Transverse colon (tissue), 4 donors: ENCODE data around the gene MIGA1. TPM values are rescaled to one million over a fixed set of nuclear protein-coding genes. Genes with fewer than 3 reads are reported as not detected.

Experiments
- DNase-seq: peaks from one replicate; pipeline ENCODE4 v3.0.0-alpha.2; 2019
- H3K27ac ChIP-seq, 4 donors: fragments of 200-600 bp; sonication (generic); 2 replicates each; pipeline ENCODE4 v1.5.1; 2016 to 2018; ENCODE audit warnings: inconsistent platforms in 4 of 4
- H3K27me3 ChIP-seq: fragments of 200-600 bp; sonication (generic); 2 replicates; pipeline ENCODE4 v1.5.1; 2017; ENCODE audit warnings: inconsistent platforms
- H3K36me3 ChIP-seq, 4 donors: fragments of 200-600 bp; sonication (generic); 2 replicates each; pipeline ENCODE4 v1.5.1; 2017 to 2019; ENCODE audit warnings: inconsistent platforms in 4 of 4
- H3K4me1 ChIP-seq, 4 donors: fragments of 200-600 bp; sonication (generic); 2 replicates each; pipeline ENCODE4 v1.5.1; 2017 to 2020; ENCODE audit warnings: inconsistent platforms in 4 of 4
- H3K4me3 ChIP-seq, 4 donors: fragments of 200-600 bp; sonication (generic); 1 replicate in 1 of 4; 2 replicates in 3 of 4; pipeline versions ENCODE4 v1.5.1 to v1.6.1; 2017 to 2019; ENCODE audit warnings: inconsistent platforms in 4 of 4
- H3K9me3 ChIP-seq, 2 donors: fragments of 200-600 bp; sonication (generic); 2 replicates each; pipeline ENCODE4 v1.5.1; 2017 to 2019; ENCODE audit warnings: inconsistent platforms in 2 of 2
- EP300 ChIP-seq: sonication (generic); formaldehyde crosslinking; IDR thresholded peaks from one replicate; pipeline ENCODE4 v1.6.1; 2017; ENCODE audit warnings: antibody characterized with exemption, low read depth
- POLR2A ChIP-seq: fragments of 450-650 bp; IDR thresholded peaks from one replicate; pipeline ENCODE4 v1.6.1; 2016; ENCODE audit warnings: antibody characterized with exemption, mild to moderate bottlenecking, moderate library complexity
- POLR2AphosphoS5 ChIP-seq, 3 donors: sonication (generic); formaldehyde crosslinking; IDR thresholded peaks; one replicate each; pipeline ENCODE4 v1.6.1; 2016; ENCODE audit warnings: antibody characterized with exemption in 3 of 3
- WGBS, 2 donors: methylation state at CpG; one replicate each; pipeline ENCODE4 v1.1.5; 2018; ENCODE audit warnings: low coverage in 1 of 2; 5-methylcytosine and 5-hydroxymethylcytosine counted together
- in situ Hi-C, 4 donors: fragments of 200-750 bp; cut with MboI; loops; one replicate each; pipeline versions ENCODE4 v1.15.0 to v1.15.1; 2017; ENCODE audit warnings: low sequenced_read_pairs in 3 of 4, low pct_ligation_motif_present in 1 of 4, low pct_unique_long_range_greater_than_20kb in 1 of 4
- intact Hi-C: fragments of 100-400 bp; cut with DNase I; formaldehyde crosslinking; loops from one replicate; pipeline ENCODE4 v1.15.1; 2023; ENCODE audit warnings: low total_unique reads
- total RNA-seq, 4 donors: library from RNA; depleted of rRNA; stranded (reverse); fragments of >200 nt; gene quantifications; one replicate each; pipeline ENCODE4 v1.1.0, GENCODE V29; 2016
- TF ChIP-seq, protein P1 (sequence below), 5 experiments: fragments of 200-600 bp in 3 of 5; fragments of 450-650 bp in 2 of 5; sonication (generic) in 3 of 5; IDR thresholded peaks; 1 replicate in 2 of 5; 2 replicates in 3 of 5; pipeline ENCODE4 v1.5.1; 2016 to 2017; ENCODE audit warnings: antibody characterized with exemption in 5 of 5, inconsistent platforms in 3 of 5, mild to moderate bottlenecking in 2 of 5, moderate library complexity in 1 of 5

The MIGA1 gene
- total RNA-seq, 4 donors from 2014 or later = 8.2 to 19.1 (median 18.0) TPM

GRCh38 chr1:77832901-77833300 is 53.5 kb downstream of the MIGA1 start:
- no peak for TF ChIP-seq POLR2A
- TF ChIP-seq, protein P1, sequence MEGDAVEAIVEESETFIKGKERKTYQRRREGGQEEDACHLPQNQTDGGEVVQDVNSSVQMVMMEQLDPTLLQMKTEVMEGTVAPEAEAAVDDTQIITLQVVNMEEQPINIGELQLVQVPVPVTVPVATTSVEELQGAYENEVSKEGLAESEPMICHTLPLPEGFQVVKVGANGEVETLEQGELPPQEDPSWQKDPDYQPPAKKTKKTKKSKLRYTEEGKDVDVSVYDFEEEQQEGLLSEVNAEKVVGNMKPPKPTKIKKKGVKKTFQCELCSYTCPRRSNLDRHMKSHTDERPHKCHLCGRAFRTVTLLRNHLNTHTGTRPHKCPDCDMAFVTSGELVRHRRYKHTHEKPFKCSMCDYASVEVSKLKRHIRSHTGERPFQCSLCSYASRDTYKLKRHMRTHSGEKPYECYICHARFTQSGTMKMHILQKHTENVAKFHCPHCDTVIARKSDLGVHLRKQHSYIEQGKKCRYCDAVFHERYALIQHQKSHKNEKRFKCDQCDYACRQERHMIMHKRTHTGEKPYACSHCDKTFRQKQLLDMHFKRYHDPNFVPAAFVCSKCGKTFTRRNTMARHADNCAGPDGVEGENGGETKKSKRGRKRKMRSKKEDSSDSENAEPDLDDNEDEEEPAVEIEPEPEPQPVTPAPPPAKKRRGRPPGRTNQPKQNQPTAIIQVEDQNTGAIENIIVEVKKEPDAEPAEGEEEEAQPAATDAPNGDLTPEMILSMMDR (IDR thresholded peaks at IDR 0.05) = no peak
- no peak for TF ChIP-seq EP300
- TF ChIP-seq POLR2AphosphoS5 (IDR thresholded peaks at IDR 0.05) = peak; percentile 13 to 76 (median 68)
- peaks cover 12 to 62% (median 32%) of the 10 kb centered on the region in 4 donors for H3K4me1 ChIP-seq
- H3K27ac ChIP-seq = peak overlapping the region; percentile 76 to 87 (median 80)
- H3K4me3 ChIP-seq = no peak overlapping the region
- no peak for DNase-seq
- no peaks in the 10 kb centered on the region for H3K36me3 ChIP-seq
- H3K9me3 ChIP-seq = no peaks in the 10 kb centered on the region
- intact Hi-C loops = no loop called here
- H3K27me3 ChIP-seq = no peaks in the 10 kb centered on the region
- in situ Hi-C loops = loop anchor here in 1 of 4 donors (25.0 kb wide), 1 partner anchor 279 kb away; no protein-coding TSS in a partner anchor

GRCh38 chr1:77833521-77834100 is 54.2 kb downstream of the MIGA1 start:
- H3K27me3 ChIP-seq = no peaks in the 10 kb centered on the region
- no peak overlapping the region for H3K4me3 ChIP-seq
- no peaks in the 10 kb centered on the region for H3K9me3 ChIP-seq
- no peak for DNase-seq
- H3K27ac ChIP-seq = peak overlapping the region; percentile 76 to 87 (median 80)
- WGBS, 2 donors = 88 to 95% methylated on average over 3 of the region's 3 CpGs
- intact Hi-C loops (no loop called here), in situ Hi-C loops (loop anchor here in 1 of 4 donors (25.0 kb wide), 1 partner anchor 279 kb away; no protein-coding TSS in a partner anchor)
- peaks cover 12 to 68% (median 35%) of the 10 kb centered on the region in 4 donors for H3K4me1 ChIP-seq
- H3K36me3 ChIP-seq = no peaks in the 10 kb centered on the region
- no peak for TF ChIP-seq POLR2A
- no peak for TF ChIP-seq EP300
- no peak for TF ChIP-seq POLR2AphosphoS5 (IDR thresholded peaks at IDR 0.05)
- TF ChIP-seq, protein P1 (IDR thresholded peaks at IDR 0.05) = no peak

GRCh38 chr1:77834771-77835334 is 55.4 kb downstream of the MIGA1 start:
- peak overlapping the region; percentile 76 to 87 (median 80) for H3K27ac ChIP-seq
- H3K9me3 ChIP-seq = no peaks in the 10 kb centered on the region
- no peak overlapping the region for H3K4me3 ChIP-seq
- DNase-seq = peak; percentile 20
- in situ Hi-C loops (loop anchor here in 1 of 4 donors (25.0 kb wide), 1 partner anchor 277 kb away; no protein-coding TSS in a partner anchor), intact Hi-C loops (loop anchor here (5.0 kb wide), 1 partner anchor 52 kb away; the partner anchor contains the start of gene NEXN)
- 27 to 48% methylated on average over 2 of the region's 2 CpGs for WGBS, 2 donors
- H3K4me1 ChIP-seq = peaks cover 12 to 73% (median 38%) of the 10 kb centered on the region in 4 donors
- H3K27me3 ChIP-seq = no peaks in the 10 kb centered on the region
- no peak for TF ChIP-seq EP300
- TF ChIP-seq, protein P1 (IDR thresholded peaks at IDR 0.05) = no peak
- peak in 2 of 3 donors; percentile 34 to 42 for TF ChIP-seq POLR2AphosphoS5 (IDR thresholded peaks at IDR 0.05)
- TF ChIP-seq POLR2A = no peak
- H3K36me3 ChIP-seq = no peaks in the 10 kb centered on the region

GRCh38 chr1:77841574-77841973 is 62.1 kb downstream of the MIGA1 start:
- no peak for DNase-seq
- H3K4me1 ChIP-seq = peaks cover 0 to 35% (median 17%) of the 10 kb centered on the region in 4 donors
- intact Hi-C loops (no loop called here), in situ Hi-C loops (loop anchor here in 1 of 4 donors (25.0 kb wide), 1 partner anchor 271 kb away; no protein-coding TSS in a partner anchor)
- no peak overlapping the region for H3K4me3 ChIP-seq
- TF ChIP-seq POLR2A (no peak), POLR2AphosphoS5 (IDR thresholded peaks at IDR 0.05) (no peak), EP300 (no peak)
- TF ChIP-seq, protein P1 (IDR thresholded peaks at IDR 0.05) = no peak
- H3K27me3 ChIP-seq = no peaks in the 10 kb centered on the region
- H3K9me3 ChIP-seq = no peaks in the 10 kb centered on the region
- peak overlapping the region in 1 of 4 donors; percentile 9 for H3K27ac ChIP-seq
- peaks cover 0 to 8% (median 0%) of the 10 kb centered on the region in 4 donors for H3K36me3 ChIP-seq
- 38% methylated on average over 1 of the region's 1 CpG; no CpG with 5 or more reads in 1 of the 2 donors for WGBS, 2 donors
